ENCODE data around the gene FAM162A. TPM values are rescaled to one million over a fixed set of nuclear protein-coding genes. Genes with fewer than 3 reads are reported as not detected.

The FAM162A gene
- total and polyA plus RNA-seq, 9 of the 15 experiments (the other 6 are each of a cell fraction or from before 2014, with no cell fraction given): 37.5 to 211 (median 101) TPM

DNA sequence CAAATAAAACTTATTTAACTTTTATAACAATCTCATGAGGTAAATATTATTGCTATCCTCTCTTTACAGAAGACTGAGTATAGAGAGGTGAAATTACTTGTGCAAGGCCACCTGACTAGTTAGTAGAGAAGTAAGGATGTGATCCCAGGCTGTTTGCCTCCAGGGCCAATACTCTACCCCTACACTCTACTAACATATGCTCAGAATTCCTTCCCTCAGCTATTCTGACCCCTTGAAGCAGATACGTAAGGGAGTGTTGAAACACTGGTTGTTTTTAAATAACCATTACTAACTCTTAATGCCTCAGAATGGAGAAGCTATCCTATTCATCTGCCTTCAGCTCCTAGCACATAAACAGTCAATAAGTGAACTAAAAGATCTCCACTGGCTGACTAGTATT, 34.8 kb upstream of the FAM162A start:
- CTCF ChIA-PET (ENCODE audit: low intra/inter-chr PET ratio): no interaction called here
- 30% methylated on average over 1 of the region's 1 CpG for WGBS (ENCODE audit: insufficient coverage, low coverage, missing lambda C conversion rate)
- Histone ChIP-seq H3K4me3 (no peak overlapping the region), H4K20me1 (replicated peaks; ENCODE audit: control insufficient read depth, insufficient read depth, low read length) (no peaks in the 10 kb centered on the region), H3K36me3 (ENCODE audit: control insufficient read depth, insufficient read depth, low read length) (no peaks in the 10 kb centered on the region), H3K9me1 (ENCODE audit: control insufficient read depth, insufficient read depth, low read length) (no peaks in the 10 kb centered on the region), H3K27me3 (ENCODE audit: control insufficient read depth in 2 of 2, insufficient read depth in 2 of 2, low read length in 2 of 2) (no peaks in the 10 kb centered on the region), H3K79me2 (ENCODE audit: control insufficient read depth, insufficient read depth, low read length) (no peaks in the 10 kb centered on the region), H3K4me1 (replicated peaks in 1 of 2; ENCODE audit: control insufficient read depth in 2 of 2, insufficient read depth in 2 of 2, low read length in 2 of 2) (no peaks in the 10 kb centered on the region; a peak in 2 of 5 replicates), H2AFZ (ENCODE audit: low read depth, low read length) (no peak overlapping the region), H3K4me2 (ENCODE audit: insufficient read depth, low read length) (no peak overlapping the region), H3K9me3 (replicated peaks; ENCODE audit: control insufficient read depth, insufficient read depth, low read depth, low read length) (no peaks in the 10 kb centered on the region), H3K27ac (ENCODE audit: extremely low read depth, low read depth, low read length) (no peak overlapping the region), H3K9ac (ENCODE audit: insufficient read depth in 1 of 2, low read depth in 2 of 2, low read length in 2 of 2) (no peak overlapping the region)
- in situ Hi-C loops (cut with MboI): no loop called here
- POLR2A ChIA-PET: interaction anchor here (1.0 kb wide), 1 partner anchor 10 kb away, joined by 3 read pairs; no protein-coding TSS in a partner anchor
- no peak for DNase-seq (ENCODE audit: extremely low read depth in 1 of 4, low spot score in 3 of 4)
- no TSS peak for BruUV-seq (replicated peaks)
- intact Hi-C loops (cut with micrococcal nuclease): no loop called here
- FAIRE-seq: no peak
- ATAC-seq: no peak
- no peak for TF ChIP-seq ZNF239 (CRISPR knock-in tag; IDR thresholded peaks at IDR 0.05)
- TF ChIP-seq, protein P1, sequence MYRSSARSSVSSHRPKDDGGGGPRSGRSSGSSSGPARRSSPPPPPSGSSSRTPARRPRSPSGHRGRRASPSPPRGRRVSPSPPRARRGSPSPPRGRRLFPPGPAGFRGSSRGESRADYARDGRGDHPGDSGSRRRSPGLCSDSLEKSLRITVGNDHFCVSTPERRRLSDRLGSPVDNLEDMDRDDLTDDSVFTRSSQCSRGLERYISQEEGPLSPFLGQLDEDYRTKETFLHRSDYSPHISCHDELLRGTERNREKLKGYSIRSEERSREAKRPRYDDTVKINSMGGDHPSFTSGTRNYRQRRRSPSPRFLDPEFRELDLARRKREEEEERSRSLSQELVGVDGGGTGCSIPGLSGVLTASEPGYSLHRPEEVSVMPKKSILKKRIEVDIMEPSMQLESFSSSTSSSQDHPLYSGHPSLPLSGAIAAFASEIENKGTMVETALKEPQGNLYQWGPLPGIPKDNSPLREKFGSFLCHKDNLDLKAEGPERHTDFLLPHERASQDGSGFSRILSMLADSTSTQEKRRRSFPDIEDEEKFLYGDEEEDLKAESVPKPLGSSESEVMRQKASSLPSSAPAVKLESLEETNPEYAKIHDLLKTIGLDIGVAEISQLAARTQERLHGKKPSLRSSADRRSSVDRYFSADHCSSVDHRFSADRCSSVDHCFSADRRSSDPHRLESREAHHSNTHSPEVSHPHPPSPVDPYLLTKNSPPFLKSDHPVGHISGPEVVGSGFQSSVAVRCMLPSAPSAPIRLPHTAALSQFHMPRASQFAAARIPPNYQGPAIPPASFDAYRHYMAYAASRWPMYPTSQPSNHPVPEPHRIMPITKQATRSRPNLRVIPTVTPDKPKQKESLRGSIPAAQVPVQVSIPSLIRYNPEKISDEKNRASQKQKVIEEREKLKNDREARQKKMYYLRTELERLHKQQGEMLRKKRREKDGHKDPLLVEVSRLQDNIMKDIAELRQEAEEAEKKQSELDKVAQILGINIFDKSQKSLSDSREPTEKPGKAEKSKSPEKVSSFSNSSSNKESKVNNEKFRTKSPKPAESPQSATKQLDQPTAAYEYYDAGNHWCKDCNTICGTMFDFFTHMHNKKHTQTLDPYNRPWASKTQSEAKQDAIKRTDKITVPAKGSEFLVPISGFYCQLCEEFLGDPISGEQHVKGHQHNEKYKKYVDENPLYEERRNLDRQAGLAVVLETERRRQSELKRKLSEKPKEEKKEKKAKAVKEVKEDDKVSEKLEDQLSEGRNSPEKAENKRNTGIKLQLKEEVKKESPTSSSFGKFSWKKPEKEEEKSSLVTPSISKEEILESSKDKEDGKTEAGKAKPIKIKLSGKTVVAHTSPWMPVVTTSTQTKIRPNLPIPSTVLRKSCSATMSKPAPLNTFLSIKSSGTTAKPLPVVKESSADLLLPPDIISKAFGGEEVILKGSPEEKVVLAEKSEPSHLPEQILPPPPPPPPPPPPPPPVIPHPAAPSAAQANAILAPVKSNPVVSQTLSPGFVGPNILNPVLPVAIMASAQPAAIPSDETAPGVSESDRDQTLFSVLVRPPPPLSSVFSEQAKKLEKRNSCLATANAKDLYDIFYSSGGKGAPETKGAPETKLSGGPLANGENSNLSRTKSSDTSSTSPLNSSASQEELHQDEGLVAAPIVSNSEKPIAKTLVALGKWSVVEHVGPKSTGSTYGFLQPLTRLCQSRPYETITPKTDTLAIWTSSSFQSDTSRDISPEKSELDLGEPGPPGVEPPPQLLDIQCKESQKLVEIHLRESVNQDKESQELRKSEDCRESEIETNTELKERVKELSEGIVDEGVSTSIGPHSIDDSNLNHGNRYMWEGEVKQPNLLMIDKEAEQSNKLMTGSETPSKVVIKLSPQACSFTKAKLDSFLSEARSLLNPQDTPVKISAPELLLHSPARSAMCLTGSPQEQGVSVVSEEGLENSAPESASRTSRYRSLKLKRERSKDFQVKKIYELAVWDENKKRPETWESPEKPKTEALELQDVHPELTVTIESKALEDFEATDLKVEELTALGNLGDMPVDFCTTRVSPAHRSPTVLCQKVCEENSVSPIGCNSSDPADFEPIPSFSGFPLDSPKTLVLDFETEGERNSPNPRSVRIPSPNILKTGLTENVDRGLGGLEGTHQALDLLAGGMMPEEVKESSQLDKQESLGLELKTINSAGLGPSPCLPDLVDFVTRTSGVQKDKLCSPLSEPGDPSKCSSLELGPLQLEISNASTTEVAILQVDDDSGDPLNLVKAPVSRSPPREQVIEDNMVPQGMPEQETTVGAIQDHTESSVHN (IDR thresholded peaks at IDR 0.05; ENCODE audit: borderline replicate concordance in 1 of 2, low read depth in 1 of 2): no peak
- no peak for TF ChIP-seq FOXA1 (IDR thresholded peaks at IDR 0.05; ENCODE audit: borderline replicate concordance)
- TF ChIP-seq, protein P2, sequence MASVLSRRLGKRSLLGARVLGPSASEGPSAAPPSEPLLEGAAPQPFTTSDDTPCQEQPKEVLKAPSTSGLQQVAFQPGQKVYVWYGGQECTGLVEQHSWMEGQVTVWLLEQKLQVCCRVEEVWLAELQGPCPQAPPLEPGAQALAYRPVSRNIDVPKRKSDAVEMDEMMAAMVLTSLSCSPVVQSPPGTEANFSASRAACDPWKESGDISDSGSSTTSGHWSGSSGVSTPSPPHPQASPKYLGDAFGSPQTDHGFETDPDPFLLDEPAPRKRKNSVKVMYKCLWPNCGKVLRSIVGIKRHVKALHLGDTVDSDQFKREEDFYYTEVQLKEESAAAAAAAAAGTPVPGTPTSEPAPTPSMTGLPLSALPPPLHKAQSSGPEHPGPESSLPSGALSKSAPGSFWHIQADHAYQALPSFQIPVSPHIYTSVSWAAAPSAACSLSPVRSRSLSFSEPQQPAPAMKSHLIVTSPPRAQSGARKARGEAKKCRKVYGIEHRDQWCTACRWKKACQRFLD (CRISPR knock-in tag; IDR thresholded peaks at IDR 0.05): no peak
- TF ChIP-seq, protein P3, sequence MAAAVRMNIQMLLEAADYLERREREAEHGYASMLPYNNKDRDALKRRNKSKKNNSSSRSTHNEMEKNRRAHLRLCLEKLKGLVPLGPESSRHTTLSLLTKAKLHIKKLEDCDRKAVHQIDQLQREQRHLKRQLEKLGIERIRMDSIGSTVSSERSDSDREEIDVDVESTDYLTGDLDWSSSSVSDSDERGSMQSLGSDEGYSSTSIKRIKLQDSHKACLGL (CRISPR knock-in tag; IDR thresholded peaks at IDR 0.05; ENCODE audit: borderline replicate concordance, poor library complexity, severe bottlenecking): no peak
- no peak for TF ChIP-seq ZEB2 (IDR thresholded peaks at IDR 0.05)
- TF ChIP-seq CHD4 (IDR thresholded peaks at IDR 0.05; ENCODE audit: insufficient read depth, insufficient replicate concordance, low read depth, low read length, poor library complexity, severe bottlenecking): no peak
- TF ChIP-seq ZNF696 (CRISPR knock-in tag; conservative IDR thresholded peaks at IDR 0.05): no peak
- TF ChIP-seq SNRNP70 (optimal IDR thresholded peaks at IDR 0.05; ENCODE audit: low read depth, low read length): no peak
- TF ChIP-seq SP2 (IDR thresholded peaks at IDR 0.05; ENCODE audit: extremely low read depth, low read depth, low read length, poor library complexity, severe bottlenecking): no peak
- TF ChIP-seq ESRRA (IDR thresholded peaks at IDR 0.05; ENCODE audit: borderline replicate concordance, low read depth): no peak

Data from K562 (cell line).